Measurements from ENCODE around the gene DAPK1. TPM values are rescaled to one million over a fixed set of nuclear protein-coding genes. Genes with fewer than 3 reads are reported as not detected.

Gene DAPK1
- total and polyA plus RNA-seq, 7 donors = 0.66 to 8.4 (median 2.2) TPM

- Histone ChIP-seq H3K9me3 (no peaks in the 10 kb centered on the region), H3K4me3 (no peak overlapping the region), H3K4me1 (no peaks in the 10 kb centered on the region), H3K36me3 (ENCODE audit: insufficient read depth in 1 of 2, low read depth in 1 of 2) (no peaks in the 10 kb centered on the region), H3K27me3 (ENCODE audit: insufficient read depth in 3 of 3, low read length in 2 of 3) (peaks cover 0 to 2% (median 0%) of the 10 kb centered on the region in 3 donors), H3K27ac (no peak overlapping the region)
- intact Hi-C loops (cut with DNase I) = no loop called here
- WGBS, 3 donors = 89 to 91% (median 89%) methylated on average over 1 of the region's 1 CpG
- ATAC-seq = no peak
- TF ChIP-seq CTCF (IDR thresholded peaks at IDR 0.05) = no peak
- DNase-seq = no peak
Measured at GRCh38 chr9:87501806-87502205, 4.1 kb downstream of the DAPK1 start.

- WGBS, 3 donors = 56 to 62% (median 60%) methylated on average over 7 of the region's 7 CpGs
- ATAC-seq = no peak
- no peak overlapping the region for H3K27ac ChIP-seq
Measured at GRCh38 chr9:87502391-87503221, 4.9 kb downstream of the DAPK1 start.

GRCh38 chr9:87503430-87503829, 5.8 kb downstream of the DAPK1 start:
- no peak for TF ChIP-seq CTCF (IDR thresholded peaks at IDR 0.05)
- H3K4me3 ChIP-seq = no peak overlapping the region
- intact Hi-C loops (cut with DNase I) = no loop called here
- peaks cover 0 to 1% (median 0%) of the 10 kb centered on the region in 3 donors for H3K27me3 ChIP-seq (ENCODE audit: insufficient read depth in 3 of 3, low read length in 2 of 3)
- no peaks in the 10 kb centered on the region for H3K36me3 ChIP-seq (ENCODE audit: insufficient read depth in 1 of 2, low read depth in 1 of 2)
- no peaks in the 10 kb centered on the region for H3K4me1 ChIP-seq
- ATAC-seq (no peak), DNase-seq (no peak)
- WGBS, 3 donors = 98 to 99% (median 98%) methylated on average over 2 of the region's 2 CpGs
- H3K27ac ChIP-seq = no peak overlapping the region
- no peaks in the 10 kb centered on the region for H3K9me3 ChIP-seq

More at GRCh38 chr9:87502391-87503221, 4.9 kb downstream of the DAPK1 start:
- H3K27me3 ChIP-seq (ENCODE audit: insufficient read depth in 3 of 3, low read length in 2 of 3) = peaks cover 0 to 2% (median 0%) of the 10 kb centered on the region in 3 donors
- TF ChIP-seq CTCF (IDR thresholded peaks at IDR 0.05) = no peak
- H3K4me1 ChIP-seq = no peaks in the 10 kb centered on the region
- intact Hi-C loops (cut with DNase I) = no loop called here
- H3K4me3 ChIP-seq = no peak overlapping the region
- H3K36me3 ChIP-seq (ENCODE audit: insufficient read depth in 1 of 2, low read depth in 1 of 2) = no peaks in the 10 kb centered on the region
- DNase-seq = no peak
- no peaks in the 10 kb centered on the region for H3K9me3 ChIP-seq

GRCh38 chr9:87503927-87504326, 6.3 kb downstream of the DAPK1 start:
- 74 to 82% (median 75%) methylated on average over 5 of the region's 5 CpGs for WGBS, 3 donors
- TF ChIP-seq CTCF (IDR thresholded peaks at IDR 0.05) = no peak
- Histone ChIP-seq H3K9me3 (no peaks in the 10 kb centered on the region), H3K4me1 (no peaks in the 10 kb centered on the region), H3K27me3 (ENCODE audit: insufficient read depth in 3 of 3, low read length in 2 of 3) (no peaks in the 10 kb centered on the region), H3K27ac (no peak overlapping the region), H3K4me3 (no peak overlapping the region), H3K36me3 (ENCODE audit: insufficient read depth in 1 of 2, low read depth in 1 of 2) (no peaks in the 10 kb centered on the region)
- intact Hi-C loops (cut with DNase I) = no loop called here
- ATAC-seq = no peak
- no peak for DNase-seq

- H3K9me3 ChIP-seq = no peaks in the 10 kb centered on the region
- intact Hi-C loops (cut with DNase I) = no loop called here
- ATAC-seq (no peak), DNase-seq (no peak)
- H3K27me3 ChIP-seq (ENCODE audit: insufficient read depth in 3 of 3, low read length in 2 of 3) = no peaks in the 10 kb centered on the region
- H3K36me3 ChIP-seq (ENCODE audit: insufficient read depth in 1 of 2, low read depth in 1 of 2) = no peaks in the 10 kb centered on the region
- H3K4me3 ChIP-seq = no peak overlapping the region
- H3K27ac ChIP-seq = no peak overlapping the region
- no peak for TF ChIP-seq CTCF (IDR thresholded peaks at IDR 0.05)
- H3K4me1 ChIP-seq = no peaks in the 10 kb centered on the region
Measured at GRCh38 chr9:87504938-87505337, 7.3 kb downstream of the DAPK1 start.
